ACHN (cell line): ENCODE results near the gene ZNF263.

ENCODE experiments used
- DNase-seq: peaks from one replicate; pipeline ENCODE4 v3.0.0-alpha.2; 2015
- in situ Hi-C: cut with HindIII; loops from 2 replicates; pipeline ENCODE4 v1.10.0; 2017; ENCODE audit warnings: low sequenced_read_pairs, low pct_ligation_motif_present, low pct_unique_long_range_greater_than_20kb

The ZNF263 gene

DNA sequence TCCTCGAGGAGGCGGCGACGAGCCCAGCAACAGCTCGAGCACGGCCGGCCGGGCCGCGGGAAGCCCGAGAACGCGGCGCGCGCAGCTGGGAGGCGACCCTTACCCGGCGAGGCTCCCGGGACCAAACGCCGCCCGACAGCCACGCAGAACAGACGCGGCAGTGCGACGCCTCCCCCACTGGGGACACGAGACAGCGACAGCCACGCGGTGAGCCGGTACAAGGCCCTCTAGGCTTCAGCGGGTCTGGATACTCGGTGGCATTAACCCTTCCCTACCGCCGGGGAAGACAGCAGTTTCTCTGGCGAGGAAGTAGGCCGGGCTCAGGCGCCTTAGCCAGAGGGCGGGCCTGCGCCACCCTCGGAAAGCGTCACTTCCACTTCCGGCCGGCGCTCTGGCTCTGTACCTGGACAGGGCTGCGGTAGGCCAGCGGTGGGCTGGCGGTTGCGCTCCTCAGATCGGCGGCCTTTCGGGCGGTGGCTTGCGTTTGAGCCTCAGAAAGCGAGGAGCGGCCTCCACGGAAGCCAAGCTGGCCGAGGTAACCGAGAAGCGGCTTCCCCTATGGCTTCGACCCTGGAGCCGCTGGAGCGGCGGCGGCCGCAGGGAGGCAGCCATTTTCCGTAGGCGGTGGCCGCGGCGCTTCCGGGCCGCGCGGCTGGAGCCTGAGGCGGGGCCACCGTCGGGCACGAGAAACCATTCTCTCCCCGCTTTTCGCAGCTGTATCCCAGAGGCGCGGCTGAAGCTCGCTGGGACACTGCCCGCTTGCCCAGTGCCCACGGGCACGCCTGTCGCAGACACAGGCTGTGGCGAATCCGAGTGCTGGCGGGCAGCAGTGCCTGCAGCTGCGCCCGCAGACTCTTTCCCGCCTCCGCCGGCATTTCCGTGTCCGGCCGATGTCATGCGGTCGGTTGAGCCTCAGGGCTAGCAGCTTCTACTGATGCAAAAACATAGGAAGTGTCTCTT lies 22.1 kb downstream of the ZNF263 start, which contains the start of the genes TIGD7 and ZNF75A:
TIGD7 (minus strand) TSS at position 322 of the 960 bp plus-strand sequence. CDS start 4,816 bp downstream, outside the sequence.
ZNF75A (plus strand) TSS at position 389 of the 960 bp plus-strand sequence. CDS start 2,932 bp downstream, outside the sequence.
- in situ Hi-C loops = no loop called here
- peak; percentile 92 for DNase-seq

DNA sequence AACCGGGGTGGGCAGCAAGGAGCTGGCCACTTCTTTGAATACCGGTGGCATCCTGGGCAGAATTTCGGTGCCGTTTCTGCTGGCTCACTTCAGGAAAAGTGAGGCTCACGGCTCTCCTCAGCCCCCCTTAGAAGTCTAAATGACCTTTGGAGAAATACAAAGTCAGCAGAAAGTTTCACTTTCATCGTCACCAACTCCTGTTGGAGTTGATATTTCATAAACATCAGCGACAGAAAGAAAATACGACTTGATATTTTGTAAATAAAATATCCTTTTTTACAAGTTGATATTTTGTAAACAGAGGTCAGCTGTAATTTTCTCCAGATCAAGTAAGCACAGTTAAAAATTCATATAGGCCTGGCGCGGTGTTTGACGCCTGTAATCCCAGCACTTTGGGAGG lies 22.8 kb downstream of the ZNF263 start:
- in situ Hi-C loops = no loop called here

DNA sequence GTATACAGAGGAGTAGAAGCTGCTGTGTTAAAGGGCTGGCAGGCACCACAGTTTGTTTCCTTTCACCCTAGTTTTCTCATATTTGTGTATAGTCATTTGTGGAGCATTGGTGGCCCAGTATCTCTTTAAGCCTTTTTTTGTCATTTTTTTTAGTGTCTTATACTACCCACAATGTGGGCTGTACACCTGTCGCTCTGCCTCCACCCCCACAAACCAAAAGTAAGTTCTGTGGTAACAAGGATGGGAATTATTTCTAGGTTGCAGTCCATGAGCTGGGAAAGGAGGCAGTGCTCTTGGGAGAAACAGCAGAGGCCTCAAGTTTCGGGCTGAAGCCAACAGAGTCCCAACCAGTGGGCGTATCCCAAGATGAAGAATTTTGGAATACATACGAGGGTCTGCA lies 28.2 kb downstream of the ZNF263 start:
- DNase-seq = no peak
- in situ Hi-C loops = no loop called here

More for the DNA sequence above, 22.8 kb downstream of the ZNF263 start:
- DNase-seq = no peak

DNA sequence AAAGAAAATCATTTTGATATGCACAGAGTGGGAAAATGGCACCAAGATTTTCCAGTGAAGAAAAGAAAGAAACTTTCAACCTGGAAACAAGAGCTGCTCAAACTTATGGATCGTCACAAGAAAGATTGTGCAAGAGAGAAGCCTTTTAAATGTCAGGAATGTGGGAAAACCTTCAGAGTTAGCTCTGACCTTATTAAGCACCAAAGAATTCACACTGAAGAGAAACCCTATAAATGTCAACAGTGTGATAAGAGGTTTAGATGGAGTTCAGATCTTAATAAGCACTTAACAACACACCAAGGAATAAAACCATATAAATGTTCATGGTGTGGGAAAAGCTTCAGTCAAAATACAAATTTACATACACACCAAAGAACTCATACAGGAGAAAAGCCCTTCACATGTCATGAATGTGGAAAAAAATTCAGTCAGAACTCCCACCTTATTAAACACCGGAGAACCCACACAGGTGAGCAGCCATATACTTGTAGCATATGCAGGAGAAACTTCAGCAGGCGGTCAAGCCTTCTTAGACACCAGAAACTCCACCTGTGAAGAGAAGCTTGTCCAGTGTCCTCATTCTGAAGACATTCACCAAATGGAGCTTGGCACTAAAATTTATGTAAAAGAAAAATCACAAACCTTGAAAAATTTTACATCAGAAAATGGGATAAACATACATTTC lies 34.2 kb downstream of the ZNF263 start:
- in situ Hi-C loops = no loop called here
- peak; percentile 28 for DNase-seq

DNA sequence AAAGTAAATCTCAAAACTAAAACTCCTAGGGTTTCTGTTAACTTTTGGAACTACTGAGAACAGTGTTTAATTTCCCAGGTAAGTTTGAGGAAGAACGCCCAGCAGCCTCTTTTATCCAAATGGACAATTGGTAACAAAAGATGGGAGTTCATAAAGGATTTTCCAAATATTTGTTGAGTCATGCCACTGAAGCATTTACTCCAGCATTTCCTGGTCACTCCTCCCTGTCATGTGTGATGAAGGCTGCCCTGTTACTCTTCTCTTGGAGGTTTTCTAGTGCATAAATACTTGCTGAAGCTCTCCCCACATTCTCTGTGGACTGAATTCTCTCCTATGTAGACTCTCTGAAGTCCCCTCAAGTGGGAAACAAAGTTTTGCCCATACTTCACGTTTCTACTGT lies 38.5 kb downstream of the ZNF263 start:
- in situ Hi-C loops = no loop called here
- no peak for DNase-seq

DNA sequence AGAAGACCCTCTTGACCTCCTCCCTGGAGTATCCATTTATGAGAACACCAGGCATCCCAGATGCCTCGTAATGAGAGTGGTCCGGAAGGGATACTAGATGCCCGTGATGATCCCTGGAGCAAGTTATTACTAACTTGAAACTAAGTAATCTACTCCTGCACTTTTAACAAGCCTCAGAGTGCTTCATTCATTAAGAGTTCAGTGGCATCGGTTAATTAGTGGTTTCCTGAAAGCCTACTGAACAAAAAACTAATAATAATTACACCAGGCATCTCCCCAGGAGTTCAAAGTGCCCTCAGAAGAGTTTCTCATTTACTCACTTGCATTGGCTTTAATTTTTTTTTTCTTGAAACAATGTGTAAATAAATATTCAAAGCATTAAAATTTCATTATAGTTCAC lies 44.2 kb downstream of the ZNF263 start:
- in situ Hi-C loops = no loop called here
- DNase-seq = no peak

DNA sequence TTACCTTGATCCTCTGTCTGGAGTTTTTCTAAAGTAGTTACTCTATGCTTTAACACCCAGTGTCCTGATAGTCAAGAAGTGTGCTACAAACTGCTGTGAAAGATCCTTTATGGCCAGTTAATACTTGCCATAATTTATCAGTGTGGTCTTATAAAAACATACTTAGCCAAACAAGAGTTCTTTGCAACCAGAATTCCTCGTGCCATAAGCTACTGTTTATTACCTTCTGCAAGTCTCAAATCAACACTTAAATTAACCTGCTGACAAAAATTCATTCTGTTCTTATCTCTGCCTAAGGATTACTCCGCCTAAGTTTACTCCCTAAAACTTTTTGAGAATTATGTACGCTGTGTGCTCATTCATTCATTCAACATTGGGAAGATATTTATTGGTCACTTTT lies 44.8 kb downstream of the ZNF263 start:
- in situ Hi-C loops = no loop called here
- no peak for DNase-seq

DNA sequence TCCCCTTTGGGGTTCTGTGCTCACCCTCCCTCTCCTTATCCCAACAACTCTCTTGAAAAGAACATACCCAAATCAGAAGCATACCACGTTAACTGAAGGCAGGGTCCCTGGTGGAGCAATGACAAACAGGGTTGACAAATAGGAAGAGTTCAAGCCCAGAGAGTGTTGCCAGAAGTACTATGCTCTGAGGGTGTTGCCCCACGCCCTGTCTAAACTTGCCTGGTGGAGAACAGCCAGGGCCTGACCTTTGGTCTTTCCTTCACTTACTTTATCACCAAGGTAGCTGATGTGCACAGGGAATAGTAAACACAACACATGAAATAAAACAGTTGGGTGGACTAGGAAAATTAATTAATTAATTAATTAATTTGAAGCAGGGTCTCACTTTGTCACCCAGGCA lies 45.4 kb downstream of the ZNF263 start:
- in situ Hi-C loops = no loop called here
- no peak for DNase-seq
